ENCODE measurements around the gene SMCR8.

DNA sequence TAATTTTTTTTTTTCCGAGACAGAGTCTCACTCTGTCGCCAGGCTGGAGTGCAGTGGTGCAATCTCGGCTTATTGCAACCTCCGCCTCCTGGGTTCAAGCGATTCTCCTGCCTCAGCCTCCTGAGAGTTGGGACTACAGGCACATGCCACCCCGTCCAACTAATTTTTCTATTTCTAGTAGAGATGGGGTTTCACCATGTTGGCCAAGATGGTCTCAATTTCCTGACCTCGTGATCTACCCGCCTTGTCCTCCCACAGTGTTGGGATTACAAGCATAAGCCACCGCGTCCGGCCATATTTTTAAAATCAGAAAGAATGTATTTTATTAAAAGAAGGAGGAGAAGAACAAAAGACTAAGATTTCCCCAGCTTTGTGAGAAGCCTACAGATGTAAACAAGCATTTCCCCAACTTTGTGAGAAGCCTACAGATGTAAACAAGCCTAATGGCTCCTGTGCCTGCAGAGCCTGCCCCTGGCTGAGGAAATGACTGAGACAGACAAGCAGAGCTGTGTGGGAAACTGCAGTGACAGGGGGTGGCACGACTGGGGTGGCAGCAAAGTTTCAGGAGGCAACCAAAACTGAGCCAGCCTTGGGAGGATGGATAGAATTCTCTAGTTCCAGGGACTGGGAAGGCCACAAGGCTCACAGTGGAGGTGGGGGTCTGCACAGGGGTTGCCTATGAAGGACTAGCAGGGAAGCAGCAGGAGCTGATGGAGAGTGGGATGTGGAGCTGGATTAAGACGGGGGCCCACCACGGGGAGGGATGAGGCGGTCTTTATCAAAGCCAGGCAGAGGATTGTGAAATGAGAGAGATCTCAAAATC lies 23.2 kb upstream of the SMCR8 start:
- TF ChIP-seq CTCF (conservative IDR thresholded peaks at IDR 0.05; ENCODE audit: low read depth, low read length): no peak
- no peak for TF ChIP-seq EZH2 (IDR thresholded peaks at IDR 0.05; ENCODE audit: borderline replicate concordance, low read depth, low read length, poor library complexity, severe bottlenecking)

Measured in A673 (cell line).